Measurements from ENCODE around the gene BICRAL. TPM values are rescaled to one million over a fixed set of nuclear protein-coding genes. Genes with fewer than 3 reads are reported as not detected.
"Not testable (repeated sequence)": the region's sequence is repeated elsewhere in the genome, so short reads cannot be mapped to it uniquely, and the experiment has no call there.

The BICRAL gene
- total RNA-seq, 2 donors from 2014 or later = 9.6 to 14.1 TPM

- Histone ChIP-seq H3K4me1 (peaks cover 0 to 5% of the 10 kb centered on the region in 2 donors), H3K9me3 (no peaks in the 10 kb centered on the region), H3K27ac (no peak overlapping the region), H3K4me3 (no peak overlapping the region), H3K27me3 (no peaks in the 10 kb centered on the region), H3K36me3 (no peaks in the 10 kb centered on the region)
- no peak for TF ChIP-seq CTCF (IDR thresholded peaks at IDR 0.05)
- DNase-seq (ENCODE audit: low spot score) = no peak
Measured at GRCh38 chr6:42771741-42772100, 10.1 kb upstream of the BICRAL start.

GRCh38 chr6:42774201-42774600, 7.7 kb upstream of the BICRAL start:
- no peak for DNase-seq (ENCODE audit: low spot score)
- no peak for TF ChIP-seq CTCF (IDR thresholded peaks at IDR 0.05)
- no peaks in the 10 kb centered on the region for H3K9me3 ChIP-seq
- no peak overlapping the region for H3K4me3 ChIP-seq
- no peak overlapping the region for H3K27ac ChIP-seq
- H3K4me1 ChIP-seq = peaks cover 0 to 5% of the 10 kb centered on the region in 2 donors
- no peaks in the 10 kb centered on the region for H3K27me3 ChIP-seq
- no peaks in the 10 kb centered on the region for H3K36me3 ChIP-seq

GRCh38 chr6:42774821-42775487, 6.9 kb upstream of the BICRAL start:
- DNase-seq (ENCODE audit: low spot score) = not testable (repeated sequence)

GRCh38 chr6:42777126-42777822, 4.6 kb upstream of the BICRAL start:
- no peak for TF ChIP-seq CTCF (IDR thresholded peaks at IDR 0.05)
- no peaks in the 10 kb centered on the region for H3K36me3 ChIP-seq
- no peak overlapping the region for H3K27ac ChIP-seq
- no peak for DNase-seq (ENCODE audit: low spot score)
- no peaks in the 10 kb centered on the region for H3K9me3 ChIP-seq
- H3K27me3 ChIP-seq = no peaks in the 10 kb centered on the region
- H3K4me1 ChIP-seq = no peaks in the 10 kb centered on the region
- H3K4me3 ChIP-seq = no peak overlapping the region

More at GRCh38 chr6:42774821-42775487, 6.9 kb upstream of the BICRAL start:
- H3K27me3 ChIP-seq, H3K36me3 ChIP-seq, H3K27ac ChIP-seq, H3K9me3 ChIP-seq, H3K4me3 ChIP-seq, H3K4me1 ChIP-seq: not testable (repeated sequence)

GRCh38 chr6:42778122-42778521, 3.7 kb upstream of the BICRAL start:
- H3K9me3 ChIP-seq = no peaks in the 10 kb centered on the region
- DNase-seq (ENCODE audit: low spot score) = no peak
- no peaks in the 10 kb centered on the region for H3K27me3 ChIP-seq
- no peak overlapping the region for H3K4me3 ChIP-seq
- no peak overlapping the region for H3K27ac ChIP-seq
- H3K36me3 ChIP-seq = no peaks in the 10 kb centered on the region
- H3K4me1 ChIP-seq = no peaks in the 10 kb centered on the region
- no peak for TF ChIP-seq CTCF (IDR thresholded peaks at IDR 0.05)

- no peak overlapping the region for H3K27ac ChIP-seq
- H3K27me3 ChIP-seq = no peaks in the 10 kb centered on the region
- no peak for TF ChIP-seq CTCF (IDR thresholded peaks at IDR 0.05)
- no peak for DNase-seq (ENCODE audit: low spot score)
- peaks cover 0 to 2% of the 10 kb centered on the region in 2 donors for H3K4me1 ChIP-seq
- no peaks in the 10 kb centered on the region for H3K9me3 ChIP-seq
- H3K4me3 ChIP-seq = no peak overlapping the region
- no peaks in the 10 kb centered on the region for H3K36me3 ChIP-seq
Measured at GRCh38 chr6:42779521-42779920, 2.3 kb upstream of the BICRAL start.

Data from right atrium auricular region (tissue), 2 donors.